ENCODE data around the gene HERC5.

The HERC5 gene

GRCh38 chr4:88522702-88523324, 65.9 kb downstream of the HERC5 start:
- TF ChIP-seq CTCF (IDR thresholded peaks at IDR 0.05), result no peak
- TF ChIP-seq ZFX (IDR thresholded peaks at IDR 0.05; ENCODE audit: borderline replicate concordance), result no peak
- H3K27ac ChIP-seq, result peak overlapping the region; percentile 76

GRCh38 chr4:88523325-88524129, 66.6 kb downstream of the HERC5 start, which contains the start of gene PYURF:
Gene PYURF (minus strand): TSS chr4:88523776. CDS start chr4:88523700, 76 bp downstream.
- no peak for TF ChIP-seq CTCF (IDR thresholded peaks at IDR 0.05)
- TF ChIP-seq ZFX (IDR thresholded peaks at IDR 0.05; ENCODE audit: borderline replicate concordance), result no peak; the same call in 1 of the 2 replicates
- H3K27ac ChIP-seq, result peak within 1 kb of the TSS; percentile 76

- TF ChIP-seq ZFX (IDR thresholded peaks at IDR 0.05; ENCODE audit: borderline replicate concordance) (no peak), CTCF (IDR thresholded peaks at IDR 0.05) (no peak)
Measured at GRCh38 chr4:88524171-88524570, 67.3 kb downstream of the HERC5 start.

GRCh38 chr4:88526221-88526815, 69.4 kb downstream of the HERC5 start:
- TF ChIP-seq ZFX (IDR thresholded peaks at IDR 0.05; ENCODE audit: borderline replicate concordance) (no peak), CTCF (IDR thresholded peaks at IDR 0.05) (peak; percentile 67)
- H3K27ac ChIP-seq, result no peak overlapping the region

More at GRCh38 chr4:88524171-88524570, 67.3 kb downstream of the HERC5 start:
- peak overlapping the region; percentile 76 for H3K27ac ChIP-seq

- no peak overlapping the region for H3K27ac ChIP-seq
- no peak for TF ChIP-seq CTCF (IDR thresholded peaks at IDR 0.05)
- TF ChIP-seq ZFX (IDR thresholded peaks at IDR 0.05; ENCODE audit: borderline replicate concordance), result no peak
Measured at GRCh38 chr4:88527787-88528186, 70.9 kb downstream of the HERC5 start.

GRCh38 chr4:88528861-88529260, 71.9 kb downstream of the HERC5 start:
- no peak overlapping the region for H3K27ac ChIP-seq

More at GRCh38 chr4:88528861-88529260, 71.9 kb downstream of the HERC5 start:
- TF ChIP-seq CTCF (IDR thresholded peaks at IDR 0.05), result peak; percentile 47
- TF ChIP-seq ZFX (IDR thresholded peaks at IDR 0.05; ENCODE audit: borderline replicate concordance), result no peak

All from 22Rv1 (cell line).